Large intestine (tissue), 3 donors: ENCODE data around the gene MPRIP. TPM values are rescaled to one million over a fixed set of nuclear protein-coding genes. Genes with fewer than 3 reads are reported as not detected.

Experiments used
- DNase-seq, 2 donors: peaks; one replicate each; pipeline versions ENCODE4 v3.0.0 to v3.0.0-alpha.2; 2013
- H3K27ac ChIP-seq: one replicate; pipeline ENCODE4 v1.5.1; 2013; ENCODE audit warnings: low read length
- H3K27me3 ChIP-seq: 2 replicates; pipeline ENCODE4 v1.6.1; 2013; ENCODE audit warnings: low read length; ENCODE audit not compliant: control insufficient read depth, insufficient read depth
- H3K36me3 ChIP-seq: 2 replicates; pipeline ENCODE4 v1.6.1; 2013; ENCODE audit warnings: low read length; ENCODE audit not compliant: control insufficient read depth, insufficient read depth
- H3K4me1 ChIP-seq: one replicate; pipeline ENCODE4 v1.6.1; 2013; ENCODE audit warnings: low read length; ENCODE audit not compliant: control insufficient read depth, insufficient read depth
- H3K4me3 ChIP-seq: one replicate; pipeline ENCODE4 v1.5.1; 2013; ENCODE audit warnings: low read length
- H3K9me3 ChIP-seq: one replicate; pipeline ENCODE4 v1.6.1; 2013; ENCODE audit warnings: mild to moderate bottlenecking, low read depth, low read length, moderate library complexity; ENCODE audit not compliant: control insufficient read depth
- WGBS: methylation state at CpG from one replicate; pipeline ENCODE4 v1.1.5; 2013; ENCODE audit warnings: low lambda C conversion rate; ENCODE audit not compliant: insufficient coverage; 5-methylcytosine and 5-hydroxymethylcytosine counted together
- polyA plus RNA-seq: library from polyadenylated mRNA; unstranded; fragments of 120-200 nt; gene quantifications from one replicate; pipeline ENCODE4 v1.2.1, GENCODE V29; 2013

MPRIP gene
- polyA plus RNA-seq, 1 donor: 178 TPM

DNA sequence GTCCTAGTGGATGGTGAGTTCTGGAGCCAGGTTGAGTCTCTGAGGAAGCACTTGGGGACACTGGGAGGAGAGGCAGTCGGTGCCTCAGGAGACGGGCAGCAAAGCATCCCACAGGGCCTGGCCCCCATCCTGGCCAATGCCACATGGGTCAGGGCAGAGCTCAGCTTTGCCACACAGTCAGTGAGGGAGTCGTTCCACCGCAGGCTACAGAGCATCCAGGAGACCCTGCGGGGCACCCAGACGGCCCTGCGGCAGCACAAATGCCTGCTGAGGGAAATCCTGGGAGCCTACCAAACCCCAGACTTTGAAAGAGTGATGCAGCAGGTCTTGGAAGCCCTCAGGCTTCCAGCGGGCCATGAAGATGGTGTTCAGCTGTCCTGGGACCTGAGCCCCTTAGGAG is 124.2 kb downstream of the MPRIP start:
- Histone ChIP-seq H3K4me3 (no peak overlapping the region), H3K27ac (no peak overlapping the region), H3K36me3 (peaks cover 91% of the 10 kb centered on the region), H3K4me1 (no peaks in the 10 kb centered on the region), H3K9me3 (no peaks in the 10 kb centered on the region), H3K27me3 (no peaks in the 10 kb centered on the region)
- DNase-seq: no peak
- WGBS: no CpG with 5 or more reads among the region's 8 CpGs

DNA sequence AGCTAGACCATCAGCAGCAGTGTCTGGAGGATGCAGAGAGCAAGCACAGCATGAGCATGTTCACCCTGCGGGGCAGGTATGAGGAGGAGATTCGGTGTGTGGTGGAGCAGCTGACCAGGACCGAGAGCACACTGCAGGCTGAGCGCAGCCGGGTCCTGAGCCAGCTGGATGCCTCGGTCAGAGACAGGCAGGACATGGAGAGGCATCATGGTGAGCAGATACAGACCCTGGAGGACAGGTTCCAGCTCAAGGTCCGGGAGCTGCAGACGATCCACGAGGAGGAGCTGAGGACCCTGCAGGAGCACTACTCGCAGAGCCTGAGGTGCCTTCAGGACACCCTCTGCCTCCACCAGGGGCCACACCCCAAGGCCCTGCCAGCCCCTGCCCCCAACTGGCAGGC is 125.1 kb downstream of the MPRIP start:
- H3K36me3 ChIP-seq: peaks cover 91% of the 10 kb centered on the region

DNA sequence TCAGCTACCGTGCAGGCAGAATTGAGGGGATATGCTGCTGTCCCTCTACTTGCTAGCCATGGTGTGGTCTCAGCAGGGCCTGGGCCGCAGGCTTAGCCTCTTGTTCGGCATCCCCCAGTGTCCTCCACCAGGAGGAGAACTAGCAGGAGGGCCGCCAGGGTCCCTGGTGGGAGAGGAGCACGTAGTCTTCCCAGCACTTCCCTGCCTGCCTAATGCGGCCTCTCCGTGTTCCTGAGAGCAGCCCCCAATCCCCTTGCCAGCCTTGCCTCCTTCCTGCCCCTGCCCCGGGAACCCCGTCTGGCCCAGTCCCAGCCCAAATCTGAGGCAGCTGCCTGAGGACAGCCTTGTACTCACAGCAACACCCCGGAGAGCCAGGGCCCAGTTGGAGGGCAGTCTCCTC is 125.7 kb downstream of the MPRIP start:
- Histone ChIP-seq H3K4me1 (no peaks in the 10 kb centered on the region), H3K27ac (no peak overlapping the region), H3K36me3 (peaks cover 91% of the 10 kb centered on the region), H3K9me3 (no peaks in the 10 kb centered on the region), H3K27me3 (no peaks in the 10 kb centered on the region), H3K4me3 (no peak overlapping the region)
- WGBS: no CpG with 5 or more reads among the region's 10 CpGs
- DNase-seq: no peak

More for the DNA sequence above, 125.1 kb downstream of the MPRIP start:
- no peak overlapping the region for H3K27ac ChIP-seq
- no peak overlapping the region for H3K4me3 ChIP-seq
- DNase-seq: no peak
- no peaks in the 10 kb centered on the region for H3K9me3 ChIP-seq
- no peaks in the 10 kb centered on the region for H3K4me1 ChIP-seq
- WGBS: no CpG with 5 or more reads among the region's 10 CpGs
- no peaks in the 10 kb centered on the region for H3K27me3 ChIP-seq

DNA sequence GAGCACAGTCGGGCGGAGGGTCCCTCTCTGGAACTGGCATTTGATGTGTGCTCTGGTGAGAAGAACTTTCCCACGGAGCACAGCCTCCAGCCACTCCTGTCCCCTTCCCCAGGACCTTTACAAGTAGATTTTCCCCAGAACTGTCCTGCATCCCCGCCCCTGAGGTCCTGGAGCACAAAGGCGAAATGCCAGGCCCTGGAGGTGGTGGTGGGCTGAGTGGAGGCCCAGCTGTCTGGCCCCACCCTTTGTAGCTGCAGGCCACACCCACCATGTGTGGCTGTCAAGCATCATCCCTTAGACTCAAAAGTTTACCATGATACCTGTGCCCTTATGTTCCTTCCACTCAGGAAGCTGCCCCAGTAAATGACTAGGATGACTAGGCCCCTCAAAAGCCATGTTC is 126.1 kb downstream of the MPRIP start:
- Histone ChIP-seq H3K27ac (no peak overlapping the region), H3K36me3 (peaks cover 92% of the 10 kb centered on the region), H3K27me3 (no peaks in the 10 kb centered on the region), H3K9me3 (no peaks in the 10 kb centered on the region), H3K4me1 (no peaks in the 10 kb centered on the region), H3K4me3 (no peak overlapping the region)
- no peak for DNase-seq
- WGBS: no CpG with 5 or more reads among the region's 5 CpGs

DNA sequence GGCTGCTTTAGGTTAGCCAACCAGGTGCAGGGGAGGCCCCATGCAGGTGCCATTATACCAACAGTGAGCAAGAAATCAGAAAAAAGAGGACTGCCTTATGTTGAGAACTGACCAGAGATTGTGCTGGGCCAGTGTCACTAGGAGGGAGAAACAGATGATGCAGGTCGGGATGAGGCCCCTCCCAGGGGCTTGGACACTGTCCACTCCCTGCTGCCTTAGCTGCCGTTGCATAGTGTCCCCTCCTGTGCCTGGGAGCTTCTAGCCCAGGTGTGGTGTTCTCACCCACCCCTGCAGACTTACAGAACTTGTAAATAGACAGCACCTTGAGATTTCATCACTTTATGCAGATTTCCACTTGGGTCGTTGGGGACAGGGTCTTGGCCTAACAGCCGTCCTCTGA is 127.1 kb downstream of the MPRIP start:
- H3K36me3 ChIP-seq: peaks cover 94% of the 10 kb centered on the region

DNA sequence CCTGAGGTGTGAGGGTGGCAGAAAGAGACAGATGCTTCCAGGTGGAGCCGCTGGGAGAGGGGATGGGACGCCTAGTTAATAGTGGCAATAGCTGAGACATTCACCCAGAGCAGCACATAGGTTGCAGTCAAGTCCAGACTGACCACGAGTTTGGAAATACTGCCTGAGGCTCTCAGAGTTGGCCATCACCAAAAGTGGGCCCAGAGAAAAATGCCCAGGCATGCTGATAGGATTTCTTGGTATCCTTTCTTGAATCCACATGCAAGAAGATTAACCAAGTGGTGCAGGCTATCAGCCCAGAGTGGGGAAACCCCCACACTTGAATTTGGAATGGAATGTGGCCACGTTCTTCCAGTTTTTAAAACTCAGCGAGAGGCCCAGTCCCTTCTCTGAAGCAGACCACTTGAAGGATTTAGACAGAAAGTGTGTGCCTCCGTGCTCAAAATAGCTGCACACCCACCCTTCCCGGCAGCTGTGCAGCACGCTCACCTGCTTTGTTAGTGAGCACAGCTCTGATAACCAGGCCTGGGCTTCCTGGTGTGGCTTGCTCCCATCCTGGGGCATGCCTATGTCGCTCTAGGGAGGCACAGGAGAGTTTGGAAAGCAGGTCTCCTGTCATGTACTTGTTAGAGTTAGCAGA is 128.2 kb downstream of the MPRIP start:
- Histone ChIP-seq H3K27me3 (no peaks in the 10 kb centered on the region), H3K27ac (no peak overlapping the region), H3K4me1 (no peaks in the 10 kb centered on the region), H3K9me3 (no peaks in the 10 kb centered on the region), H3K4me3 (no peak overlapping the region), H3K36me3 (peaks cover 94% of the 10 kb centered on the region)
- no peak for DNase-seq
- WGBS: no CpG with 5 or more reads among the region's 9 CpGs

More for the DNA sequence above, 127.1 kb downstream of the MPRIP start:
- DNase-seq: no peak
- Histone ChIP-seq H3K9me3 (no peaks in the 10 kb centered on the region), H3K27me3 (no peaks in the 10 kb centered on the region), H3K4me1 (no peaks in the 10 kb centered on the region), H3K4me3 (no peak overlapping the region), H3K27ac (no peak overlapping the region)
- WGBS: no CpG with 5 or more reads among the region's 4 CpGs

DNA sequence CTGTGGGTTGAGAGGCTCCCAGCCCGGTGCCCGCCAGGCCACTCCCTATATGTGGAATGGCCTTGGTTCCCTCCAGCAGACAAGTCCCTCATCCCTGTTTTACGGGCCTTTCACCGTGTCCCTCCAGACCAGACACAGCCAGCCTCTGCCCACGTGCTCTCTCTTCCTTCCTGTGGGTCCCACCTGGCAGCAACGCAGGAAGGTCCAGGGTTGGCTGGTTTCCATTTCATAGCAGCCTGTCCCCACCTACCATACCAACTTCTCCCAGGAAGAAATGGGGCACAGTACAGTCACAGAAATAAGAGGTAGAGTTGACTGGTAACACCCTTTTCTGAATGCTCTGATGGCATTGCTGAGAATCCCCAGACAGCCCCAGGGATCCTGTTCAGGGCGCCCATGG is 128.9 kb downstream of the MPRIP start:
- no peak overlapping the region for H3K4me3 ChIP-seq
- no peak overlapping the region for H3K27ac ChIP-seq
- no peaks in the 10 kb centered on the region for H3K9me3 ChIP-seq
- DNase-seq: no peak
- no CpG with 5 or more reads among the region's 7 CpGs for WGBS
- no peaks in the 10 kb centered on the region for H3K4me1 ChIP-seq
- peaks cover 94% of the 10 kb centered on the region for H3K36me3 ChIP-seq
- H3K27me3 ChIP-seq: no peaks in the 10 kb centered on the region

DNA sequence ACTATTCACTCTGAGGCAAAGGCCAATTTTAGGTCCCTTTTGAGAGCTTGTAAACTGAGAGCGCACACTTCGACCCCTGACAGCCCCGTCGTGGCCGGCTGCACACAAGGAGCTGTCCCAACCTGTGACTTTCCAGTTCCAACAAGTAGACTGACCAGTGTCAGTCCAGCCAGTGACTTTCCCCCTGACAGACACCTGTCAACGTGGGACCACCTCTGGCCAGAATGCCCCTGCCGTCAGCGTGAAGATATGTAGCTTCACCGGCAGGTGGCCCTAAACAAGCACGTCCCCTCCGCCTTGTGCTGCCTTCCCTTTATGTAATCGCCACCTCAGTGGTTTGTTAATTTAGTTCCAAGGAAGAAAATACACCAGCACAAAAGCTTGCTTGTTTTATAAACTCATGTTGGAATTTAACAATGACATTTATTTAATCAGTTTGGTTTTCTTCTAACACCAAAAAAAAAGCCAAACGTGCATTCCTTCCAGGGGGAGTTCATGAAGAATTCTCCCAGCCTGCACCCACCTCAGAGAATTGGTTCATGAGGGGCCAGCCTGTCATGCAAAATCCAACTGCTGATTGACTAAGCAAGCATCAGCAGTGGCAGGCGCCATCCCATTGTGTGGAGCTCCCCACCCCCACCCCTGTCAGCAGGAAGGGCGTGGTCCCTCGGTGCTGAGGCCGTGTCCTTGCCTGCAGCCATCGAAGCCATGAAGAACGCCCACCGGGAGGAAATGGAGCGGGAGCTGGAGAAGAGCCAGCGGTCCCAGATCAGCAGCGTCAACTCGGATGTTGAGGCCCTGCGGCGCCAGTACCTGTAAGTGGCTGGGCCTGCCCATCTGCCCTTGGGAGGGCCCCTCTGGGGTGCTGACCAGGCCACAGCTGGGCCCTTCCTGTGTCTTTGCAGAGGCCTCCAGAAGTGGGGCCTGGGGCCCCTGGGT is 130.0 kb downstream of the MPRIP start:
- no peaks in the 10 kb centered on the region for H3K9me3 ChIP-seq
- WGBS: no CpG with 5 or more reads among the region's 26 CpGs
- H3K4me1 ChIP-seq: no peaks in the 10 kb centered on the region
- H3K4me3 ChIP-seq: no peak overlapping the region
- H3K36me3 ChIP-seq: peaks cover 94% of the 10 kb centered on the region
- H3K27ac ChIP-seq: no peak overlapping the region
- no peak for DNase-seq
- H3K27me3 ChIP-seq: no peaks in the 10 kb centered on the region

DNA sequence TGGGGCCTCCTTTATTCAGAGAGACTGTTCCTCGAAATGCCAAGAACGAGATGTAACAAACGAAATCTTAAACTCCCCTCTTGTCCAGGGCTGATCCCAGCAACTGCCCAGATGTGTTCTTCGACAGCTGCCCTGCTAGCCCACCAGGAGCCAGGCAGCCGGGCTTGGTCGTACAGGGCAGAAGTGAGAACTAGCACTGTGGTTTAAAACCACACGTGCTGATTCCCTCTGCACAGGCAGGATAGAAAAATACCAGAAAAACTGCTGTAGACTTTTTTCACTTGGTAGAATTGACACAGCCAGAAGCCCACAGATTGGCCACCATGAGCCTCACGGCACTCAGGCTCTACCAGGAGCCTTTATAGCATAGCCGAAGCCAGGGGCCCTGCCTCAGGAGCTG is 130.7 kb downstream of the MPRIP start:
- Histone ChIP-seq H3K9me3 (no peaks in the 10 kb centered on the region), H3K36me3 (peaks cover 94% of the 10 kb centered on the region), H3K27ac (no peak overlapping the region)

DNA sequence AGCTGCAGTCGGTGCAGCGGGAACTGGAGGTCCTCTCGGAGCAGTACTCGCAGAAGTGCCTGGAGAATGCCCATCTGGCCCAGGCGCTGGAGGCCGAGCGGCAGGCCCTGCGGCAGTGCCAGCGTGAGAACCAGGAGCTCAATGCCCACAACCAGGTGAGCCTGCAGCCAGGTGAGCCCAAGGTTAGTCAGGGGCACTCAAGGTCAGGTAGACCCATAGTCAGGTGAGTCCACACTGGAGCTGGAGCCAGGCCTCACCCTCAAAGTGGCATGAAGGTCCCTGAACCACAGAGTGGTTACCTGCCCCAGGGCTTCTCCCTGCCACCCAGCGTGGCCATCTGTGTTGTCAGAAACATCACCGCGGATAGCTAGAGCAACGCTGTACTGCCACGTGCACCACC is 131.7 kb downstream of the MPRIP start:
- no CpG with 5 or more reads among the region's 14 CpGs for WGBS
- H3K9me3 ChIP-seq: no peaks in the 10 kb centered on the region
- H3K27me3 ChIP-seq: no peaks in the 10 kb centered on the region
- no peaks in the 10 kb centered on the region for H3K4me1 ChIP-seq
- H3K4me3 ChIP-seq: no peak overlapping the region
- peaks cover 93% of the 10 kb centered on the region for H3K36me3 ChIP-seq
- DNase-seq: no peak
- no peak overlapping the region for H3K27ac ChIP-seq

More for the DNA sequence above, 130.7 kb downstream of the MPRIP start:
- no peak overlapping the region for H3K4me3 ChIP-seq
- no peak for DNase-seq
- no peaks in the 10 kb centered on the region for H3K27me3 ChIP-seq
- no CpG with 5 or more reads among the region's 9 CpGs for WGBS
- no peaks in the 10 kb centered on the region for H3K4me1 ChIP-seq
